Endothelial cell (in vitro differentiated cells): ENCODE results near the gene ZNF790. TPM values are rescaled to one million over a fixed set of nuclear protein-coding genes. Genes with fewer than 3 reads are reported as not detected.

ENCODE experiments used
- DNase-seq: peaks from one replicate; pipeline ENCODE4 v3.0.0; 2021; ENCODE audit warnings: low spot score
- H3K27ac Mint-ChIP-seq: one replicate; pipeline ENCODE4 v1.8.0; 2021; ENCODE audit warnings: mixed read lengths, inconsistent platforms; ENCODE audit not compliant: unreplicated experiment
- H3K27me3 Mint-ChIP-seq: one replicate; pipeline ENCODE4 v1.8.0; 2021; ENCODE audit warnings: mild to moderate bottlenecking, moderate library complexity, mixed read lengths, inconsistent platforms; ENCODE audit not compliant: unreplicated experiment
- H3K36me3 Mint-ChIP-seq: one replicate; pipeline ENCODE4 v1.8.0; 2021; ENCODE audit warnings: mild to moderate bottlenecking, low read depth, mixed read lengths, inconsistent platforms; ENCODE audit not compliant: unreplicated experiment
- H3K4me1 Mint-ChIP-seq: one replicate; pipeline ENCODE4 v1.8.0; 2021; ENCODE audit warnings: mild to moderate bottlenecking, mixed read lengths, inconsistent platforms; ENCODE audit not compliant: unreplicated experiment
- H3K4me3 Mint-ChIP-seq: one replicate; pipeline ENCODE4 v1.8.0; 2021; ENCODE audit warnings: mild to moderate bottlenecking, mixed read lengths, inconsistent platforms; ENCODE audit not compliant: unreplicated experiment
- H3K9me3 Mint-ChIP-seq: one replicate; pipeline ENCODE4 v1.8.0; 2021; ENCODE audit warnings: mixed read lengths, inconsistent platforms; ENCODE audit not compliant: unreplicated experiment
- long read RNA-seq: library from polyadenylated mRNA; unstranded; transcript quantifications from one replicate; pipeline ENCODE4 v2.0.0, GENCODE V29; 2020; ENCODE audit not compliant: unreplicated experiment
- total RNA-seq: library from RNA; stranded (reverse); fragmentation: NEBNext Ultra II Directional; extraction: Animal tissue kit (Norgen Biotek cat#: 25700); gene quantifications from one replicate; pipeline ENCODE4 v1.2.1, GENCODE V29; 2021; ENCODE audit not compliant: unreplicated experiment
- TF ChIP-seq, protein P1 (sequence below): fragments of 200-600 bp; sonication (generic); IDR thresholded peaks from one replicate; pipeline ENCODE4 v1.5.0; 2021; ENCODE audit warnings: antibody characterized with exemption; ENCODE audit not compliant: unreplicated experiment

ZNF790 gene
- total RNA-seq: 12.3 TPM
- long read RNA-seq, partial matches to known transcripts: 0 of 5 reads
- long read RNA-seq, other reads (novel, unspliced or antisense): 0 of 5 reads

DNA sequence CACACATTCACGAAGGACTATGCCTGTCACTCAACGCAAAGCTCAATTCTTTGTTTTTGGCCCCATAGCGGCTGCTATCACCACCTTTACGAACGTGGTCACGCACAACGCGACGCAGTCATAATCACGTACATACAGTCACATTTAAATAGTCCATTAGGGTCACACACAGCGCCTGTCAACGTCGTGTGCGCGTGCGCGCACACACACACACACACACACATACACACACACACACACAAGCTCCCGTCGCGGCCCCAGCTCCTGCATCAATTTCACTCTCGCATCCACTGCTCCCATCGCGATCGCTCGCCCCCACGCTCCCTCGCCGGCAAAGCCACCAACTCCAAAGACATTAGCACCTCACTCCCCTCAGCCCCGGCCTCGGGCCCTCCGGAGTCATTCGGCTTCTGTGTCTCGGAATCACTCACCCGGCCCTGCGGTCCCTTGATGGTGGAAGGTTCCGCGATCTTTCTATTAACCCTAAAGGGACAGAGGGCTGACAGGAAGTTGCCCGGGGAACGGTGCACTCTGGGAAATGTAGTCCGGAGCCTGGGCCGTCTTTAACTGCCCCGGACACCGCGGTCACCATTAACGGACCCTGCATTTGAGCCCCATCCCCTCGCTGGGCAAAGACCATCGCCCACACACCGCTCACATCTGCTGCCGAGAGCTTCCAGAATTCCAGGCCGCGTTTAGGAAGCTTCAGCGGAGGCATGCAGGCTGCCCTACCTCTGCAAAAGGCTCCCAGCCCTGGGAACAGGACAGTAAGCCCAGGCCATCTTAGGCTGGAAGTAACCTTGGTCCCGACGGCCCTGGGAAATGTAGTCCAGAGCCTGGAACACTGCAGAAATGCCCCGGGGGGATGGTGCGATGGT is at the start of gene ZNF790:
ZNF790 (minus strand) TSS at position 482 of the 878 bp plus-strand sequence. CDS start 12,768 bp downstream, outside the sequence.
- peaks cover 4% of the 10 kb centered on the region for H3K9me3 Mint-ChIP-seq
- no peak within 1 kb of the TSS for H3K4me3 Mint-ChIP-seq
- peak; percentile 74 for DNase-seq
- peaks cover 3% of the 10 kb centered on the region for H3K4me1 Mint-ChIP-seq
- TF ChIP-seq, protein P1, sequence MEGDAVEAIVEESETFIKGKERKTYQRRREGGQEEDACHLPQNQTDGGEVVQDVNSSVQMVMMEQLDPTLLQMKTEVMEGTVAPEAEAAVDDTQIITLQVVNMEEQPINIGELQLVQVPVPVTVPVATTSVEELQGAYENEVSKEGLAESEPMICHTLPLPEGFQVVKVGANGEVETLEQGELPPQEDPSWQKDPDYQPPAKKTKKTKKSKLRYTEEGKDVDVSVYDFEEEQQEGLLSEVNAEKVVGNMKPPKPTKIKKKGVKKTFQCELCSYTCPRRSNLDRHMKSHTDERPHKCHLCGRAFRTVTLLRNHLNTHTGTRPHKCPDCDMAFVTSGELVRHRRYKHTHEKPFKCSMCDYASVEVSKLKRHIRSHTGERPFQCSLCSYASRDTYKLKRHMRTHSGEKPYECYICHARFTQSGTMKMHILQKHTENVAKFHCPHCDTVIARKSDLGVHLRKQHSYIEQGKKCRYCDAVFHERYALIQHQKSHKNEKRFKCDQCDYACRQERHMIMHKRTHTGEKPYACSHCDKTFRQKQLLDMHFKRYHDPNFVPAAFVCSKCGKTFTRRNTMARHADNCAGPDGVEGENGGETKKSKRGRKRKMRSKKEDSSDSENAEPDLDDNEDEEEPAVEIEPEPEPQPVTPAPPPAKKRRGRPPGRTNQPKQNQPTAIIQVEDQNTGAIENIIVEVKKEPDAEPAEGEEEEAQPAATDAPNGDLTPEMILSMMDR: no peak
- peaks cover 5% of the 10 kb centered on the region for H3K27me3 Mint-ChIP-seq
- peaks cover 52% of the 10 kb centered on the region for H3K36me3 Mint-ChIP-seq
- no peak within 1 kb of the TSS for H3K27ac Mint-ChIP-seq

DNA sequence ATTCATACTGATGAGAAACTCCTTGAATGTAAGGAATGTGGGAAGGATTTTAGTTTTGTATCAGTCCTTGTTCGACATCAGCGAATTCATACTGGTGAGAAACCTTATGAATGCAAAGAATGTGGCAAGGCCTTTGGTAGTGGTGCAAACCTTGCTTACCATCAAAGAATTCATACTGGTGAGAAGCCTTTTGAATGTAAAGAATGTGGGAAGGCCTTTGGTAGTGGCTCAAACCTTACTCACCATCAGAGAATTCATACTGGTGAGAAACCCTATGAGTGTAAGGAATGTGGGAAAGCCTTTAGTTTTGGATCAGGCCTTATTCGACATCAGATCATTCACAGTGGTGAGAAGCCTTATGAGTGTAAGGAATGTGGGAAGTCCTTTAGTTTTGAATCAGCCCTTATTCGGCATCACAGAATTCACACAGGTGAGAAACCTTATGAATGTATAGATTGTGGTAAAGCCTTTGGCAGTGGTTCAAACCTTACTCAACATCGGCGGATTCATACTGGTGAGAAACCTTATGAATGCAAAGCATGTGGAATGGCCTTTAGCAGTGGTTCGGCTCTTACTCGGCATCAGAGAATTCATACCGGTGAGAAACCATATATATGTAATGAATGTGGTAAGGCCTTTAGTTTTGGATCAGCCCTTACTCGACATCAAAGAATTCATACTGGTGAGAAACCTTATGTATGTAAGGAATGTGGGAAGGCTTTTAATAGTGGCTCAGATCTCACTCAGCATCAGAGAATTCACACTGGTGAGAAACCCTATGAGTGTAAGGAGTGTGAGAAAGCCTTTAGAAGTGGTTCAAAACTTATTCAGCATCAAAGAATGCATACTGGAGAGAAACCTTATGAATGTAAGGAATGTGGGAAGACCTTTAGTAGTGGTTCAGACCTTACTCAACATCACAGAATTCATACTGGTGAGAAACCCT is 39.1 kb upstream of the ZNF790 start:
- Mint-ChIP-seq H3K27me3 (no peaks in the 10 kb centered on the region), H3K27ac (no peak overlapping the region), H3K36me3 (peaks cover 63% of the 10 kb centered on the region), H3K4me3 (peak overlapping the region; percentile 76), H3K9me3 (peaks cover 58% of the 10 kb centered on the region), H3K4me1 (no peaks in the 10 kb centered on the region)
- TF ChIP-seq, protein P1: no peak
- DNase-seq: no peak

DNA sequence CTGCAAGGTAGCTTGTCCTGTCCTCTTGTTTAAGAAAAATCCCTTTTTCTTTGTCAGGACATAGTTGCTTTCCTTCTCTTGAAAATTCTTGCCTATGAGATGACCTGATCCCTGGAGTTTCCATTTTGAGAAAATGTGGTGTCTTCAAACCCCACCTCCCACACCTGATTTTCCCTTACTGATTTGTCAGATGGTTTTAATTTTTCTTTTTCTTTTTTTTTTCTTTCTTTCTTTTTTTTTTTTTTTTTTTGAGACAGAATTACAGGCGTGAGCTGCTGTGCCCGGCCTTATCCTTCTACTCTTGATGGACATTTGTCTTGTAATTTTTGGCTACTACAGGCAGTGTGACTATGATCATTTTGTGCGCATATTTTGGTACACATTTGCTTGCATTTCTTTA is 13.7 kb upstream of the ZNF790 start:
- no peak overlapping the region for H3K4me3 Mint-ChIP-seq
- no peak for DNase-seq
- H3K27me3 Mint-ChIP-seq: no peaks in the 10 kb centered on the region
- peaks cover 16% of the 10 kb centered on the region for H3K9me3 Mint-ChIP-seq
- H3K27ac Mint-ChIP-seq: peak overlapping the region; percentile 37
- peaks cover 41% of the 10 kb centered on the region for H3K36me3 Mint-ChIP-seq
- peaks cover 4% of the 10 kb centered on the region for H3K4me1 Mint-ChIP-seq
- TF ChIP-seq, protein P1: no peak

DNA sequence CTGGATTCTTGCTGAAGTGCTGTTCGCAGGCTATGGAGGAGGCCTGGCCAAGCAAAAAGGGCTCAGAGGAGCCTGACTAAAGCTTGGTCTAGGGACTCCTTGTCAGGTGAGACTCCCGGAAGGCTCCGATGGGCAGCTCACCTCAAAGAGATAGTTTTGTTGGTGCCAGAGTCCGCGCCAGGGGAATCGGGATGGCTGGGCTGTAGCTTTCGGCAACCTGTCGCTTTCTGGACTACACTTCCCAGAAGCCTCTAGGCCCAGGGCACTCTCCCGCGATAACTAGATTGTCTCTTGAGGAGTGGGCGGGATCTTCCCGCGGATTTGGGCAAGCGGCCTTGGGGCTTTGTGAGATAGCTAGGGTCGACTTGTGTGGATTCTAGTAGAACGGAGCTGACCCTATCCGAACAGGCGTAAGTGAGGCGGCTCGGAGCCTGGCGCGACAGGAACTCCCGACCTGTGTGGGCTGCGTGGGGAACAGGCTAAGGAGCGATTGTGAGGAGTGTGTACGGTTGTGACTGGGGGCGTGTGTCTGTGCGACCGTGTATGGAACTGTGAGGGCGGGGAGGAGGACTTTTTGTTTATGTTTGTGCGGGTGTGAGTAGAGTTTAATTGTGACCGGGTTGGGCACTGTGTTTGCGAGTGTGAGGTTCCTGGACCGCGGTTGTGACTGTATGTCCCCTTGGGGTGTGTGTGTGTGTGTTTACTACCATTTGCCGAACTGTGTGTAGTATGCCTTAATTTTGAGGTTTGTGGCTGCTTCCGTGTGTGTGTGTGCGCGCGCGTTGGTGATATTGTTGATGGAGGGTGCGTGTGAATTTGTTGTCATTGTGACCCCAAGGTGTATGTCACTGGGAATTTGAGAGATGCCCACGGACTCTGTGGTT is 12.6 kb upstream of the ZNF790 start, which contains the start of gene ZNF345:
ZNF345 (plus strand) TSS at position 318 of the 884 bp plus-strand sequence. CDS start 25,955 bp downstream, outside the sequence.
- Mint-ChIP-seq H3K27ac (no peak within 1 kb of the TSS), H3K9me3 (peaks cover 14% of the 10 kb centered on the region), H3K4me3 (no peak within 1 kb of the TSS), H3K4me1 (peaks cover 6% of the 10 kb centered on the region), H3K27me3 (no peaks in the 10 kb centered on the region), H3K36me3 (peaks cover 41% of the 10 kb centered on the region)
- TF ChIP-seq, protein P1: no peak
- DNase-seq: peak; percentile 83
